Upper lobe of left lung (tissue), 4 donors: Measurements from ENCODE around the gene MOGAT1.

Source experiments
- EP300 ChIP-seq, 4 donors: sonication (generic); formaldehyde crosslinking; IDR thresholded peaks; one replicate each; pipeline ENCODE4 v1.5.1; 2017; ENCODE audit warnings: antibody characterized with exemption in 4 of 4, control low read depth in 2 of 4
- POLR2A ChIP-seq, 4 donors: fragments of 450-650 bp; IDR thresholded peaks; one replicate each; pipeline ENCODE4 v1.5.1; 2016 to 2017; ENCODE audit warnings: antibody characterized with exemption in 4 of 4, mild to moderate bottlenecking in 2 of 4
- POLR2AphosphoS5 ChIP-seq, 2 donors: sonication (generic); formaldehyde crosslinking; IDR thresholded peaks; one replicate each; pipeline ENCODE4 v1.5.1; 2017; ENCODE audit warnings: antibody characterized with exemption in 2 of 2
- TF ChIP-seq, protein P1 (sequence below), 6 experiments: fragments of 450-650 bp in 4 of 6; fragments of 200-600 bp in 2 of 6; sonication (generic) in 2 of 6; IDR thresholded peaks; one replicate each; pipeline ENCODE4 v1.5.1; 2016 to 2019; ENCODE audit warnings: antibody characterized with exemption in 6 of 6

- TF ChIP-seq POLR2AphosphoS5 (IDR thresholded peaks at IDR 0.05) (no peak), POLR2A (IDR thresholded peaks at IDR 0.05) (no peak), EP300 (IDR thresholded peaks at IDR 0.05) (no peak)
- TF ChIP-seq, protein P1, sequence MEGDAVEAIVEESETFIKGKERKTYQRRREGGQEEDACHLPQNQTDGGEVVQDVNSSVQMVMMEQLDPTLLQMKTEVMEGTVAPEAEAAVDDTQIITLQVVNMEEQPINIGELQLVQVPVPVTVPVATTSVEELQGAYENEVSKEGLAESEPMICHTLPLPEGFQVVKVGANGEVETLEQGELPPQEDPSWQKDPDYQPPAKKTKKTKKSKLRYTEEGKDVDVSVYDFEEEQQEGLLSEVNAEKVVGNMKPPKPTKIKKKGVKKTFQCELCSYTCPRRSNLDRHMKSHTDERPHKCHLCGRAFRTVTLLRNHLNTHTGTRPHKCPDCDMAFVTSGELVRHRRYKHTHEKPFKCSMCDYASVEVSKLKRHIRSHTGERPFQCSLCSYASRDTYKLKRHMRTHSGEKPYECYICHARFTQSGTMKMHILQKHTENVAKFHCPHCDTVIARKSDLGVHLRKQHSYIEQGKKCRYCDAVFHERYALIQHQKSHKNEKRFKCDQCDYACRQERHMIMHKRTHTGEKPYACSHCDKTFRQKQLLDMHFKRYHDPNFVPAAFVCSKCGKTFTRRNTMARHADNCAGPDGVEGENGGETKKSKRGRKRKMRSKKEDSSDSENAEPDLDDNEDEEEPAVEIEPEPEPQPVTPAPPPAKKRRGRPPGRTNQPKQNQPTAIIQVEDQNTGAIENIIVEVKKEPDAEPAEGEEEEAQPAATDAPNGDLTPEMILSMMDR (IDR thresholded peaks at IDR 0.05) = no peak
Measured at GRCh38 chr2:222652491-222653255, 18.8 kb upstream of the MOGAT1 start.
